H9 (cell line): ENCODE results near the gene TSPAN32. TPM values are rescaled to one million over a fixed set of nuclear protein-coding genes. Genes with fewer than 3 reads are reported as not detected.
A peak's percentile ranks its signal among the peaks of the same experiment; 100 is the strongest.

Experiments
- DNase-seq: peaks from one replicate; pipeline ENCODE4 v3.0.0-alpha.2; 2017
- H2AFZ ChIP-seq: one replicate; pipeline ENCODE4 v1.6.1; 2013; ENCODE audit warnings: mild to moderate bottlenecking, low read length, control low read depth, moderate library complexity
- H2AK5ac ChIP-seq: 2 replicates; pipeline ENCODE4 v1.6.1; 2013; ENCODE audit warnings: low read length, control low read depth, mixed read lengths; ENCODE audit not compliant: insufficient read length
- H2BK120ac ChIP-seq: one replicate; pipeline ENCODE4 v1.6.1; 2013; ENCODE audit warnings: low read depth, mild to moderate bottlenecking, low read length, control low read depth, inconsistent platforms; ENCODE audit not compliant: poor library complexity, severe bottlenecking
- H2BK12ac ChIP-seq: 2 replicates; pipeline ENCODE4 v1.6.1; 2013; ENCODE audit warnings: low read length, control low read depth, mixed read lengths, low read depth; ENCODE audit not compliant: insufficient read length
- H2BK15ac ChIP-seq: 2 replicates; pipeline ENCODE4 v1.6.1; 2013; ENCODE audit warnings: low read depth, low read length, control low read depth
- H2BK20ac ChIP-seq: one replicate; pipeline ENCODE4 v1.6.1; 2013; ENCODE audit warnings: low read depth, mild to moderate bottlenecking, low read length, control low read depth, inconsistent platforms; ENCODE audit not compliant: poor library complexity, severe bottlenecking
- H2BK5ac ChIP-seq: 2 replicates; pipeline ENCODE4 v1.6.1; 2013; ENCODE audit warnings: low read length, control low read depth, mixed read lengths; ENCODE audit not compliant: insufficient read length
- H3K14ac ChIP-seq: 2 replicates; pipeline ENCODE4 v1.6.1; 2013; ENCODE audit warnings: low read length, control low read depth; ENCODE audit not compliant: insufficient read depth
- H3K18ac ChIP-seq: 2 replicates; pipeline ENCODE4 v1.6.1; 2013; ENCODE audit warnings: low read depth, mild to moderate bottlenecking, mixed read lengths, low read length, control low read depth; ENCODE audit not compliant: insufficient read length
- H3K23ac ChIP-seq: 2 replicates; pipeline ENCODE4 v1.6.1; 2013; ENCODE audit warnings: low read length, control low read depth, mixed read lengths, low read depth; ENCODE audit not compliant: insufficient read length
- H3K23me2 ChIP-seq: 2 replicates; pipeline ENCODE4 v1.6.1; 2013; ENCODE audit warnings: low read depth, mild to moderate bottlenecking, mixed read lengths, low read length, control low read depth; ENCODE audit not compliant: insufficient read length, poor library complexity, severe bottlenecking
- H3K27ac ChIP-seq: 2 replicates; pipeline ENCODE4 v1.5.1; 2013; ENCODE audit warnings: low read length, control low read depth, mixed read lengths, low read depth; ENCODE audit not compliant: insufficient read length
- H3K27me3 ChIP-seq: 2 replicates; pipeline ENCODE4 v1.6.1; 2013; ENCODE audit warnings: low read length, control low read depth, inconsistent platforms; ENCODE audit not compliant: insufficient read depth
- H3K4ac ChIP-seq: 2 replicates; pipeline ENCODE4 v1.6.1; 2013; ENCODE audit warnings: low read depth, mild to moderate bottlenecking, control low read depth, inconsistent platforms, low read length, moderate library complexity
- H3K4me1 ChIP-seq: 2 replicates; pipeline ENCODE4 v1.6.1; 2013; ENCODE audit warnings: low read length, control low read depth, inconsistent platforms; ENCODE audit not compliant: insufficient read depth
- H3K4me2 ChIP-seq: 2 replicates; pipeline ENCODE4 v1.6.1; 2013; ENCODE audit warnings: low read length, control low read depth, mixed read lengths; ENCODE audit not compliant: insufficient read length, insufficient read depth
- H3K56ac ChIP-seq: 2 replicates; pipeline ENCODE4 v1.6.1; 2013; ENCODE audit warnings: low read depth, mild to moderate bottlenecking, mixed read lengths, low read length, control low read depth; ENCODE audit not compliant: insufficient read length
- H3K79me1 ChIP-seq: 2 replicates; pipeline ENCODE4 v1.6.1; 2013; ENCODE audit warnings: low read depth, mild to moderate bottlenecking, moderate library complexity, low read length, control low read depth, inconsistent platforms; ENCODE audit not compliant: insufficient read depth, poor library complexity, severe bottlenecking
- H3K79me2 ChIP-seq: 2 replicates; pipeline ENCODE4 v1.6.1; 2013; ENCODE audit warnings: low read length, control low read depth, inconsistent platforms; ENCODE audit not compliant: insufficient read depth
- H3K9ac ChIP-seq: 2 replicates; pipeline ENCODE4 v1.6.1; 2013; ENCODE audit warnings: low read length, control low read depth, mixed read lengths; ENCODE audit not compliant: insufficient read length; ENCODE audit errors: extremely low read depth
- H3K9me3 ChIP-seq: one replicate; pipeline ENCODE4 v1.6.1; 2013; ENCODE audit warnings: low read depth, low read length, inconsistent platforms; ENCODE audit not compliant: control insufficient read depth
- H3T11ph ChIP-seq: one replicate; pipeline ENCODE4 v1.6.1; 2013; ENCODE audit warnings: mild to moderate bottlenecking, low read length, control low read depth, inconsistent platforms
- H4K20me1 ChIP-seq: one replicate; pipeline ENCODE4 v1.6.1; 2013; ENCODE audit not compliant: control insufficient read depth, insufficient read length, insufficient read depth
- H4K5ac ChIP-seq: 2 replicates; pipeline ENCODE4 v1.6.1; 2013; ENCODE audit warnings: low read depth, mild to moderate bottlenecking, mixed read lengths, low read length, control low read depth; ENCODE audit not compliant: insufficient read length
- H4K8ac ChIP-seq: replicated peaks from 2 replicates; pipeline ENCODE4 v1.6.1; 2013; ENCODE audit warnings: low read length, control low read depth, mixed read lengths, low read depth; ENCODE audit not compliant: insufficient read length
- H4K91ac ChIP-seq: 2 replicates; pipeline ENCODE4 v1.6.1; 2013; ENCODE audit warnings: low read depth, mild to moderate bottlenecking, moderate library complexity, mixed read lengths, low read length, control low read depth; ENCODE audit not compliant: insufficient read length
- H3K27ac Mint-ChIP-seq, 3 experiments: 2 replicates in 2 of 3; 3 replicates in 1 of 3; pipeline ENCODE4 v1.8.0; 2020 to 2021; ENCODE audit warnings: mixed read lengths in 3 of 3, mild to moderate bottlenecking in 1 of 3, moderate library complexity in 1 of 3
- H3K27me3 Mint-ChIP-seq: 2 replicates; pipeline ENCODE4 v1.8.0; 2021; ENCODE audit warnings: low read depth, mild to moderate bottlenecking, moderate library complexity, mixed read lengths
- H3K36me3 Mint-ChIP-seq, 3 experiments: 2 replicates in 2 of 3; 3 replicates in 1 of 3; pipeline ENCODE4 v1.8.0; 2020 to 2021; ENCODE audit warnings: low read depth in 3 of 3, mixed read lengths in 3 of 3; ENCODE audit not compliant: insufficient read depth in 1 of 3
- H3K4me1 Mint-ChIP-seq, 2 experiments: 2 replicates each; pipeline ENCODE4 v1.8.0; 2020; ENCODE audit warnings: mixed read lengths in 2 of 2
- H3K4me3 Mint-ChIP-seq, 2 experiments: 2 replicates in 1 of 2; 3 replicates in 1 of 2; pipeline ENCODE4 v1.8.0; 2020 to 2021; ENCODE audit warnings: mild to moderate bottlenecking in 2 of 2, mixed read lengths in 2 of 2, moderate library complexity in 1 of 2
- H3K9me3 Mint-ChIP-seq, 2 experiments: 2 replicates in 1 of 2; 3 replicates in 1 of 2; pipeline ENCODE4 v1.8.0; 2020; ENCODE audit warnings: mild to moderate bottlenecking in 2 of 2, mixed read lengths in 2 of 2, moderate library complexity in 1 of 2
- CTCF ChIP-seq: fragments of 200-600 bp; sonication (generic); conservative IDR thresholded peaks from 3 replicates; pipeline ENCODE4 v1.8.0; 2021; ENCODE audit warnings: antibody characterized with exemption, mild to moderate bottlenecking
- WGBS: extraction: QIAGEN DNeasy Blood & Tissue Kit; methylation state at CpG from one replicate; pipeline ENCODE4 v1.1.7; 2013; ENCODE audit warnings: missing lambda C conversion rate, low lambda C conversion rate, mixed read lengths; ENCODE audit not compliant: insufficient read length; ENCODE audit errors: extremely low coverage; 5-methylcytosine and 5-hydroxymethylcytosine counted together
- total RNA-seq: library from RNA; stranded (reverse); gene quantifications from 2 replicates; pipeline ENCODE4 v1.2.1, GENCODE V29; 2021

TSPAN32 gene
- total RNA-seq, 1 experiment from 2014 or later: not detected

- no peak overlapping the region for H4K5ac ChIP-seq
- no peaks in the 10 kb centered on the region; the same call in 1 of the 2 replicates for H3K4me1 ChIP-seq
- H3K79me1 ChIP-seq: no peaks in the 10 kb centered on the region
- H3K4me1 Mint-ChIP-seq: peaks cover 0 to 7% of the 10 kb centered on the region in 2 experiments; a peak in 1 of 4 replicates
- H3K4ac ChIP-seq: no peak overlapping the region
- H2BK120ac ChIP-seq: no peak overlapping the region
- peaks cover 6% of the 10 kb centered on the region; the same call in 1 of the 2 replicates for H3K27me3 Mint-ChIP-seq
- H3K9me3 Mint-ChIP-seq: no peaks in the 10 kb centered on the region; a peak in 1 of 5 replicates
- no peak overlapping the region for H2BK20ac ChIP-seq
- H3K36me3 Mint-ChIP-seq: no peaks in the 10 kb centered on the region
- no peak for TF ChIP-seq CTCF
- H2AK5ac ChIP-seq: no peak overlapping the region
- H3K4me2 ChIP-seq: no peak overlapping the region
- H3K9me3 ChIP-seq: no peaks in the 10 kb centered on the region
- no peak overlapping the region for H3K56ac ChIP-seq
- no peaks in the 10 kb centered on the region for H3K79me2 ChIP-seq
- H3K14ac ChIP-seq: no peak overlapping the region
- no peak overlapping the region for H2BK15ac ChIP-seq
- no peak overlapping the region for H4K91ac ChIP-seq
- H4K8ac ChIP-seq: no peak overlapping the region
- no peak overlapping the region for H3K27ac Mint-ChIP-seq
- H3K9ac ChIP-seq: no peak overlapping the region
- DNase-seq: peak; percentile 29
- H3K23me2 ChIP-seq: no peaks in the 10 kb centered on the region
- WGBS: no CpG with 5 or more reads among the region's 12 CpGs
- H3T11ph ChIP-seq: no peak overlapping the region
- no peaks in the 10 kb centered on the region for H4K20me1 ChIP-seq
- H3K18ac ChIP-seq: no peak overlapping the region
- no peak overlapping the region for H2BK12ac ChIP-seq
- H3K27ac ChIP-seq: no peak overlapping the region
- no peaks in the 10 kb centered on the region for H3K27me3 ChIP-seq
- no peak overlapping the region; a peak in 1 of 5 replicates for H3K4me3 Mint-ChIP-seq
- no peak overlapping the region for H2AFZ ChIP-seq
- no peak overlapping the region for H2BK5ac ChIP-seq
- H3K23ac ChIP-seq: no peak overlapping the region
These were observed 4.1 kb downstream of the TSPAN32 start for GRCh38 chr11:2305788-2306451.
